C4-2B (cell line): Measurements from ENCODE around the gene DYRK1A.

Experiments used
- CTCF ChIP-seq: fragments of 450-650 bp; conservative IDR thresholded peaks from 2 replicates; pipeline ENCODE4 v1.5.1; 2017; ENCODE audit warnings: mild to moderate bottlenecking
- ZFX ChIP-seq: fragments of 450-650 bp; IDR thresholded peaks from 2 replicates; pipeline ENCODE4 v1.6.1; 2017

DNA sequence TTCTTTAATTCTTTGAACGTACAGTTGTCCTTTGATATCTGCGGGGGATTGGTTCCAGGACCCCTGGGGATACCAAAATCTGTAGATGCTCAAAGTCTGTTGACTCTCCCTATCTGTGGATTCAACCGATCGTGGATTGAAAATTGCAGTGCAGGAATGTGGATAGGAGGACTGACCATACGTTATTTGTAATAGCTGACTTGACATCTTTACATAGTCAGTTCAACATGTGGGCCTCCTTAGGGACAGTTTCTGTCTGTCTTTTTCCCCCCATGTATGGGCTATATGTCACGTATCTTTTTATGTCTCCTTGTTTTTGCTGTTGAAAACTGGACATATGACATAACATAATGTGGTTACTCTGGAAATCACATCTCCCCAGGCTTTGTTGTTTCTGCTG, 204.9 kb downstream of the DYRK1A start:
- TF ChIP-seq CTCF, result no peak
- no peak for TF ChIP-seq ZFX
